ENCODE data around the gene KIR2DL4. TPM values are rescaled to one million over a fixed set of nuclear protein-coding genes. Genes with fewer than 3 reads are reported as not detected.

Gene KIR2DL4
- total RNA-seq, 4 donors from 2014 or later = 1.4 to 2.1 TPM; not detected in 2

GRCh38 chr19:54791476-54791875 lies 11.9 kb upstream of the KIR2DL4 start:
- intact Hi-C loops (cut with DNase I; ENCODE audit: low total_unique reads) (no loop called here), in situ Hi-C loops (cut with MboI; ENCODE audit: low pct_ligation_motif_present in 1 of 4, low pct_unique_long_range_greater_than_20kb in 1 of 4, low sequenced_read_pairs in 3 of 4) (no loop called here)
- H3K9me3 ChIP-seq = no peaks in the 10 kb centered on the region
- H3K27ac ChIP-seq = no peak overlapping the region
- 75 to 80% methylated on average over 6 of the region's 6 CpGs for WGBS, 2 donors (ENCODE audit: low coverage in 1 of 2)
- no peak for DNase-seq
- no peaks in the 10 kb centered on the region for H3K27me3 ChIP-seq
- TF ChIP-seq POLR2A (IDR thresholded peaks at IDR 0.05) (no peak), EP300 (IDR thresholded peaks at IDR 0.05; ENCODE audit: low read depth) (no peak), POLR2AphosphoS5 (IDR thresholded peaks at IDR 0.05) (no peak)
- TF ChIP-seq, protein P1, sequence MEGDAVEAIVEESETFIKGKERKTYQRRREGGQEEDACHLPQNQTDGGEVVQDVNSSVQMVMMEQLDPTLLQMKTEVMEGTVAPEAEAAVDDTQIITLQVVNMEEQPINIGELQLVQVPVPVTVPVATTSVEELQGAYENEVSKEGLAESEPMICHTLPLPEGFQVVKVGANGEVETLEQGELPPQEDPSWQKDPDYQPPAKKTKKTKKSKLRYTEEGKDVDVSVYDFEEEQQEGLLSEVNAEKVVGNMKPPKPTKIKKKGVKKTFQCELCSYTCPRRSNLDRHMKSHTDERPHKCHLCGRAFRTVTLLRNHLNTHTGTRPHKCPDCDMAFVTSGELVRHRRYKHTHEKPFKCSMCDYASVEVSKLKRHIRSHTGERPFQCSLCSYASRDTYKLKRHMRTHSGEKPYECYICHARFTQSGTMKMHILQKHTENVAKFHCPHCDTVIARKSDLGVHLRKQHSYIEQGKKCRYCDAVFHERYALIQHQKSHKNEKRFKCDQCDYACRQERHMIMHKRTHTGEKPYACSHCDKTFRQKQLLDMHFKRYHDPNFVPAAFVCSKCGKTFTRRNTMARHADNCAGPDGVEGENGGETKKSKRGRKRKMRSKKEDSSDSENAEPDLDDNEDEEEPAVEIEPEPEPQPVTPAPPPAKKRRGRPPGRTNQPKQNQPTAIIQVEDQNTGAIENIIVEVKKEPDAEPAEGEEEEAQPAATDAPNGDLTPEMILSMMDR (IDR thresholded peaks at IDR 0.05) = no peak
- no peaks in the 10 kb centered on the region for H3K36me3 ChIP-seq
- H3K4me1 ChIP-seq = no peaks in the 10 kb centered on the region
- H3K4me3 ChIP-seq = no peak overlapping the region

DNA sequence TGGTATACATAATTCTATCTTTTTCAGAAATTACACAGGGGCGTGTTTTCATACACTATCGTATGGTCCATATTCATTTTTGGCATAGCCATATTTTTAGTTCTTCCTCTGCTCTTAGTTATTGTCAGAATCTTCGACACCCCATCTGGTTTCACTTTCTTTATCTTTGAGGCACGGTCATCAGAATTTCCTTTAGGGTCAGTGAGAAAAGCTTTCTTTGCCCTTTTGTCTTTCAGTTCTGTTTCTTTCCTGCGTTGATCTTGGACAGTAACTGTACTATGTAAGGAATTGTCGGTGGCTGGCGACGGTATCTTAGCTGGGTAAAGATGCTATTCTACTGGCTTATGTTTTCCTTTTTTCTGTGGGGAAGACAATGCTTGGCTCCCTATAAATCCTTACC lies 10.6 kb upstream of the KIR2DL4 start:
- H3K27me3 ChIP-seq = no peaks in the 10 kb centered on the region
- 35 to 48% methylated on average over 8 of the region's 8 CpGs for WGBS, 2 donors (ENCODE audit: low coverage in 1 of 2)
- no peaks in the 10 kb centered on the region for H3K36me3 ChIP-seq
- H3K4me1 ChIP-seq = no peaks in the 10 kb centered on the region
- in situ Hi-C loops (cut with MboI; ENCODE audit: low pct_ligation_motif_present in 1 of 4, low pct_unique_long_range_greater_than_20kb in 1 of 4, low sequenced_read_pairs in 3 of 4) = no loop called here
- intact Hi-C loops (cut with DNase I; ENCODE audit: low total_unique reads) = no loop called here
- no peak overlapping the region for H3K27ac ChIP-seq
- TF ChIP-seq POLR2A (IDR thresholded peaks at IDR 0.05) = no peak
- no peak for TF ChIP-seq EP300 (IDR thresholded peaks at IDR 0.05; ENCODE audit: low read depth)
- TF ChIP-seq POLR2AphosphoS5 (IDR thresholded peaks at IDR 0.05) = no peak
- TF ChIP-seq, protein P1 (IDR thresholded peaks at IDR 0.05) = no peak
- peak overlapping the region in 1 of 4 donors; percentile 25 for H3K4me3 ChIP-seq
- no peak for DNase-seq
- no peaks in the 10 kb centered on the region for H3K9me3 ChIP-seq

DNA sequence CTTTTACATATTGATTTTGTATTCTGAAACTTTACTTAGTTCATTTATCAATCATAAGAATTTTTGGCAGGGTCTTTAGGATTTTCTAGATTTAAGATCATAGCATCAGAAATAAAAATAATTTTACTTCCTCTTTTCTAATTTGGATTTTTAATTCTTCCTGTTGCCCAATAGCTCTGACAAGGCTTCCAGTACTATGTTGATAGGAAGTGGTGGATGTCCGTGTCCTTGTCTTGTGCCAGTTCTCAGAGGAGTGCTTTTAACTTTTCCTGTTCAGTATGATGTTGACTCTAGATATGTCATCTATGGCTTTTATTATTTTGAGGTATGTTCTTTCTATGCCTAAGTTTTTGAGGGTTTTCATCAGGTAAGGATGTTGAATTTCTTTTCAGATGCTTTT lies 7.7 kb upstream of the KIR2DL4 start:
- 56 to 67% methylated on average over 1 of the region's 1 CpG for WGBS, 2 donors (ENCODE audit: low coverage in 1 of 2)

DNA sequence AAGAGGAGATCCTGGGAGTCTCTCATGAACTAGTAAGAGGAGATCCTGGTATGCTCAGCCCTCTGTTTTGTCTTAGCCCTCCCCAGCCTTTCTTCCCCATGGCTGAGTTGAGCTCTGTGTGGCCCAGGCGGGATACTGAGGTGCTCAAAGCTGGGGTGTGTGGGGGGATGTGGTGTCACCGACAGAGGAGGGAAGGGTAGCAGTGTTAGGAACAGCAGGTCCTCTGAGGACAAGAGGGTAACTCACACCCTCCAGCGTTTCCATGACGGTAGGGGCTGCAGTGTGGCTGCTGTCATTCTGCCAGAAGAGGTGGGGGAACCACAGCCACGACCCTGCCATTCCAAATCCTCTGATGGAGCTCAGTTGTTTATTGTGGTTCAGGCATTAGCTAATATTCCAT lies 691 bp downstream of the KIR2DL4 start:
- no peak for TF ChIP-seq EP300 (IDR thresholded peaks at IDR 0.05; ENCODE audit: low read depth)
- no peak for TF ChIP-seq POLR2AphosphoS5 (IDR thresholded peaks at IDR 0.05)
- no peaks in the 10 kb centered on the region for H3K36me3 ChIP-seq
- H3K9me3 ChIP-seq = no peaks in the 10 kb centered on the region
- peaks cover 5% of the 10 kb centered on the region for H3K27me3 ChIP-seq
- no peak overlapping the region for H3K27ac ChIP-seq
- in situ Hi-C loops (cut with MboI; ENCODE audit: low pct_ligation_motif_present in 1 of 4, low pct_unique_long_range_greater_than_20kb in 1 of 4, low sequenced_read_pairs in 3 of 4) (no loop called here), intact Hi-C loops (cut with DNase I; ENCODE audit: low total_unique reads) (no loop called here)
- no peak for DNase-seq
- no peaks in the 10 kb centered on the region for H3K4me1 ChIP-seq
- H3K4me3 ChIP-seq = no peak overlapping the region
- 39 to 61% methylated on average over 5 of the region's 5 CpGs for WGBS, 2 donors (ENCODE audit: low coverage in 1 of 2)

More for the DNA sequence above, 7.7 kb upstream of the KIR2DL4 start:
- H3K36me3 ChIP-seq = no peaks in the 10 kb centered on the region
- H3K27me3 ChIP-seq = peaks cover 7% of the 10 kb centered on the region
- in situ Hi-C loops (cut with MboI; ENCODE audit: low pct_ligation_motif_present in 1 of 4, low pct_unique_long_range_greater_than_20kb in 1 of 4, low sequenced_read_pairs in 3 of 4) (no loop called here), intact Hi-C loops (cut with DNase I; ENCODE audit: low total_unique reads) (loop anchor here (5.0 kb wide), 1 partner anchor 1307 kb away; no protein-coding TSS in a partner anchor)
- TF ChIP-seq POLR2A (IDR thresholded peaks at IDR 0.05) (no peak), EP300 (IDR thresholded peaks at IDR 0.05; ENCODE audit: low read depth) (no peak), POLR2AphosphoS5 (IDR thresholded peaks at IDR 0.05) (no peak)
- TF ChIP-seq, protein P1 (IDR thresholded peaks at IDR 0.05) = no peak
- no peaks in the 10 kb centered on the region for H3K9me3 ChIP-seq
- no peaks in the 10 kb centered on the region for H3K4me1 ChIP-seq
- H3K27ac ChIP-seq = no peak overlapping the region
- H3K4me3 ChIP-seq = no peak overlapping the region
- no peak for DNase-seq

- in situ Hi-C loops (cut with MboI; ENCODE audit: low pct_ligation_motif_present in 1 of 4, low pct_unique_long_range_greater_than_20kb in 1 of 4, low sequenced_read_pairs in 3 of 4) = no loop called here
- Histone ChIP-seq H3K27me3 (peaks cover under 1% of the 10 kb centered on the region), H3K27ac (no peak overlapping the region), H3K9me3 (no peaks in the 10 kb centered on the region), H3K36me3 (no peaks in the 10 kb centered on the region), H3K4me1 (no peaks in the 10 kb centered on the region), H3K4me3 (no peak overlapping the region)
- intact Hi-C loops (cut with DNase I; ENCODE audit: low total_unique reads) = no loop called here
- no peak for DNase-seq
- WGBS, 2 donors (ENCODE audit: low coverage in 1 of 2) = 87% methylated on average over 10 of the region's 10 CpGs; no CpG with 5 or more reads in 1 of the 2 donors
- TF ChIP-seq POLR2AphosphoS5 (IDR thresholded peaks at IDR 0.05) (no peak), POLR2A (IDR thresholded peaks at IDR 0.05) (no peak), EP300 (IDR thresholded peaks at IDR 0.05; ENCODE audit: low read depth) (no peak)
- TF ChIP-seq, protein P1 (IDR thresholded peaks at IDR 0.05) = no peak
Observed at GRCh38 chr19:54804571-54804970, 1.2 kb downstream of the KIR2DL4 start.

Data from transverse colon (tissue), 4 donors.